Erythroblast (primary cell): ENCODE data around the gene RASGRP2.

Experiments used
- DNase-seq, 2 experiments: peaks; one replicate each; lab custom pipeline; 2025; lab: John Stamatoyannopoulos, UW
- GATA1 ChIP-seq: IDR thresholded peaks from 2 replicates; pipeline ENCODE4 v1.6.1; 2011; ENCODE audit warnings: low read depth, mild to moderate bottlenecking, control low read depth, low read length, moderate library complexity
- POLR2A ChIP-seq: IDR thresholded peaks from 2 replicates; pipeline ENCODE4 v1.6.1; 2011; ENCODE audit warnings: mild to moderate bottlenecking, low read length

The RASGRP2 gene

DNA sequence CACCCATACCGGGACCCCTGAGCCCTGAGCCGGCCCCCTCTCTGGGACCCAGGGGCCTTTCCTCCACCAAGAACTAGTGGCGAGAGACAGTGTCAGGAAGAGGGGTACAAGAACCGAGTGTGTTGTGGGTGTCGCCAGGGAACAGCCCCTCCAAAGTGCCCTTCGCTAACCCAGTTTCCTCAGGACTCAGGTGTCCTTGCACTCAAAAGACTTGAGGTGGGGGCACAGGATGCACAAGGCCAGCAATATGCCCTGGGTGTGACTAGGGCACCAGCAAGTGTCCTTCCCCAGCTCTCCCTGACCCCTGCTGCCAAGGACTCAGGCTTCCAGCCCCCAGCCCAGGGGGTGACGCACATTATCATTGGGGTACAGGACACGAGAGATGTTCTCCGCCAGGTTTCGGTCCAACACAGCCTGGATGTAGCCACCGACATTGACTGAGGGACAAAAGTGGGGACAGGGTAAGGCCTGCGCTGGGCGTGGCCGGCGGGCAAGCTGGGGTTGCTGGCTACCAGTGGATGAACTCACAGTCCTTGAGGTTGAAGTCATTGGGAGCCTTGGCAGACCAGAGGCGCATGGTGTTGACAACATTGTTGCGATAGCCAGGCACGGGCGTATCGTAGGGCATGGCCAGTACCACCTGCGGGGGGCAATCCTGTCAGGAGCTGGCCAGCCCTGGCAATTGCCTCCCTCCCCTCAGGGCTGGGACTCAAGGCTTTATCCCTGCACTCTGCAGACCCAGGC, 11.1 kb upstream of the RASGRP2 start:
- TF ChIP-seq POLR2A: no peak
- TF ChIP-seq GATA1: no peak
- DNase-seq: no peak

- TF ChIP-seq POLR2A: no peak
- no peak for TF ChIP-seq GATA1
- DNase-seq: no peak
Observed at GRCh38 chr11:64754124-64754918, 10.4 kb upstream of the RASGRP2 start.

- TF ChIP-seq GATA1 (no peak), POLR2A (no peak)
- no peak for DNase-seq
Observed at GRCh38 chr11:64753380-64754123, 9.6 kb upstream of the RASGRP2 start.

GRCh38 chr11:64753019-64753379, 9.1 kb upstream of the RASGRP2 start:
- DNase-seq: no peak
- no peak for TF ChIP-seq POLR2A
- no peak for TF ChIP-seq GATA1

GRCh38 chr11:64752175-64752970, 8.4 kb upstream of the RASGRP2 start:
- TF ChIP-seq POLR2A (no peak), GATA1 (no peak)
- DNase-seq: no peak

GRCh38 chr11:64751580-64751979, 7.6 kb upstream of the RASGRP2 start:
- DNase-seq: no peak
- TF ChIP-seq GATA1: no peak
- TF ChIP-seq POLR2A: no peak

DNA sequence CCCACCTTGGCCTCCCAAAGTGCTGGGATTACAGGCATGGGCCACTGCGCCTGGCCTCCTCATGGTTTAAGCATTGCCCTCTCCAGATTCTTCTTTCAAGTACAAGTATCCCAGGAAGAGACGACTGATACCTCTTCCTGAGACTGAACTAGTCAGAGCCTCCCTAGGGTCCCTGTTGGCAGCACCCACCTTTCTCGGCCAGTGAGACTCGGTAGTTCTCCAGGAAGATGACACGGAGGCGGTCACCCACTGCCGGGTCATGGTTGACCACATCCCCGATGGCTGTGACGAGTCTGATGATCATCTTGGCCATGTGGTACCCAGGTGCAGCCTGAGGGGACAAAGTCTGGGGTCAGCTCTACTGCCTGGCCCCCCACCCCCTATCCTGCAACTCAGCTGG, 7.2 kb upstream of the RASGRP2 start:
- TF ChIP-seq GATA1 (no peak), POLR2A (no peak)
- no peak for DNase-seq

DNA sequence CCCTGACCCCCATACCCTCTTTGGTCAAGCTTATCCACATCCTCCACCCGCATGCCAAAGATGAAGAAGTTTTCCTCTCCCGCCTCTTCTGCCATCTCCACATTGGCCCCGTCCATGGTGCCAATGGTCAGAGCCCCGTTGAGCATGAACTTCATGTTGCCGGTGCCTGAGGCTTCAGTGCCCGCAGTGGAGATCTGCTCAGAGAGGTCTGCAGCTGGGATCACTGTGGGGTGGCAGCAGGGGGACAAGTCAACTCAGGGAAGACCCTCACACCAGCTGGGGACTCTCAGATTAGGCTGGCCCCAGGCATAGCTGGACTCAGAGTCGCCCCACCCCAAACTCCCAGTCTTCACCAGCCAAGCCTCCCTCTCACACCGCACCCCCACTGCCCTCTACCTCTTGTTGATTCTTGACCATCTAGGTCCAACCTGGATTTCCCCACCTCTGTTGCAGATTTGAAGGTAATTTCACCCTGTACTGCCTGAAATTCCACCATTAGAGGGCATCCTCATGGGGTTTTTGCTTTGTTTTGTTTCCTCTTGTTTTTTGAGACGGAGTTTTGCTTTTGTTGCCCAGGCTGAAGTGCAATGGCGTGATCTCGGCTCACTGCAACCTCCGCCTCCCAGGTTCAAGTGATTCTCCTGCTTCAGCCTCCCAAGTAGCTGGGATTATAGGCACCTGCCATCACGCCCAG, 6.6 kb upstream of the RASGRP2 start:
- no peak for TF ChIP-seq GATA1
- TF ChIP-seq POLR2A: no peak
- no peak for DNase-seq

GRCh38 chr11:64747961-64748665, 4.2 kb upstream of the RASGRP2 start:
- DNase-seq: no peak
- TF ChIP-seq GATA1 (no peak), POLR2A (no peak)

GRCh38 chr11:64746486-64746885, 2.5 kb upstream of the RASGRP2 start:
- DNase-seq: no peak
- TF ChIP-seq POLR2A (no peak), GATA1 (no peak)

DNA sequence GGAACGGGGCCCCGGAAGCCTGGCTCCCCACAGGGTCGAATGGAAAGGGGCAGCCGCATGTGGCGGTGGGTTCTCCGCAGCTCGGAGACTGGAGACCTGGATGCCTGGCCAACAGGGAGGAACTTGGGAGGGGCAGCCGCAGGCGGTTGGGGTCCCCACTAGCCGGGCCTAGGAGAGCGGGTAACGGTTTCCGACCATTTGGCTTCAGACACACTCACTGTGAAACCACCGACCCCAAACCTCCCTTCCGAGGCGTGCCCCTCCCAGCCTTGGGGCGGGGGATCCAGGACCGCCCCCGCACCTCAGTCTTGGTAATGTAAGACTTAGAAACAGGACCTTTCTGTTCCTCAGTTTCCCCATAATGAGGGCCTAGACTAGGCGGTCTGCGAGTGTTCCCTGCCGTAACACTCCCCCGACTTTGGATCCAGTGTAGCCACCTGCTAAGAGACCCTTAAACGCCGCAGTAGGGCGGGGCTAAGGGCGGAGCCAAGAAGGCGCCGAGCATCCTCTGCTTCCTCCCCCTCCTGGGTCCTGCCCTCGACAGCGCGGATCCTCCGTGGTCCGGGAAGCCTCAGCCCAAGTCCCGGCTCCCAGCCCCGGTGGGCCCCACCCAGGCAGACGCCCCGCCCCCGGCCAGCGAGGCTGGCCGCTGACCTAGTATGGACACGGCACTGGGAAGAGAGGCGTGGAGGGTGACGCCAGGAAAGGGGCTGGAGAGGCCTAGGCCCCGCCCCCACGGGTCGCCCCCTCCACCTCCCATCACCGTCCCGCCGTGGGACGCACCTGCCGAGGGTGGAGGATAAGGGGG, 1.8 kb upstream of the RASGRP2 start:
- no peak for TF ChIP-seq POLR2A
- no peak for TF ChIP-seq GATA1
- no peak for DNase-seq

DNA sequence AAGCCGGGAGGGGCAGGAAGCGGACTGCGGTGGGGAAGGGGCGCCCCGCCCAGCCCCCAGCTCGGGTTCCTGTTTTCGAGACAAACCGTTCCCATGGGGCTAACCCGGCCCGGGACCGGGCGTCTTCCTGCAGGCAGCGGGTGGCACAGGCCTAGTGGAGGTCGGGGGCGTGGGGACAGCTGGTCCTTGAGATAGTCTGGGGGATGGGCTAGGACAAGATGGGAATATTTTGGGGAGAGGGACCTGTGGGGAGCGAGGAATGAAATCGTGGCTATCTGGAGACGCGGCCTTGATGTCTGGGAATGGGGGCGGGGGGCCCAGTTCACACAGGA, 1.2 kb upstream of the RASGRP2 start:
- TF ChIP-seq POLR2A (no peak), GATA1 (no peak)
- DNase-seq: no peak
